CD14-positive monocyte (primary cell): Measurements from ENCODE around the gene ZNF248. TPM values are rescaled to one million over a fixed set of nuclear protein-coding genes. Genes with fewer than 3 reads are reported as not detected.

Experiments used
- DNase-seq, 3 donors: peaks; one replicate each; pipeline ENCODE4 v3.0.0-alpha.2; 2011 to 2022
- H2AFZ ChIP-seq: 2 replicates; pipeline ENCODE4 v1.6.0; 2012; ENCODE audit warnings: mild to moderate bottlenecking, low read depth, low read length, inconsistent platforms; ENCODE audit not compliant: insufficient read depth, poor library complexity, severe bottlenecking
- H3K27ac ChIP-seq, 2 donors: 1 replicate in 1 of 2; 2 replicates in 1 of 2; pipeline ENCODE4 v1.5.1; 2012 to 2013; ENCODE audit warnings: low read length in 2 of 2, control low read depth in 1 of 2, inconsistent platforms in 1 of 2, low read depth in 1 of 2, mild to moderate bottlenecking in 1 of 2
- H3K27me3 ChIP-seq, 2 donors: one replicate each; pipeline versions ENCODE4 v1.6.0 to v1.6.1; 2011 to 2013; ENCODE audit warnings: low read length in 2 of 2; ENCODE audit not compliant: control insufficient read depth in 2 of 2, insufficient read depth in 2 of 2
- H3K36me3 ChIP-seq, 2 donors: replicated peaks in 1 of 2; 1 replicate in 1 of 2; 2 replicates in 1 of 2; pipeline versions ENCODE4 v1.5.1 to v1.6.1; 2012 to 2013; ENCODE audit warnings: low read length in 2 of 2, control low read depth in 1 of 2, inconsistent platforms in 1 of 2, mild to moderate bottlenecking in 1 of 2; ENCODE audit not compliant: insufficient read depth in 2 of 2, control insufficient read depth in 1 of 2
- H3K4me1 ChIP-seq, 2 donors: 1 replicate in 1 of 2; 2 replicates in 1 of 2; pipeline versions ENCODE4 v1.5.1 to v1.6.1; 2012 to 2013; ENCODE audit warnings: low read length in 2 of 2, control low read depth in 1 of 2, inconsistent platforms in 1 of 2, mild to moderate bottlenecking in 1 of 2, moderate library complexity in 1 of 2; ENCODE audit not compliant: insufficient read depth in 2 of 2, control insufficient read depth in 1 of 2
- H3K4me2 ChIP-seq: replicated peaks from 2 replicates; pipeline ENCODE3; 2012; ENCODE audit warnings: low read length, moderate library complexity, mild to moderate bottlenecking; ENCODE audit not compliant: poor library complexity, severe bottlenecking; ENCODE audit errors: extremely low read depth
- H3K4me3 ChIP-seq, 3 experiments: fragments of 200-600 bp in 1 of 3; sonication (generic) in 1 of 3; replicated peaks in 1 of 3; 1 replicate in 2 of 3; 2 replicates in 1 of 3; pipeline ENCODE4 v1.5.1; 2011 to 2013; ENCODE audit warnings: low read length in 3 of 3, mild to moderate bottlenecking in 3 of 3, control low read depth in 2 of 3, low read depth in 2 of 3, inconsistent platforms in 1 of 3, moderate library complexity in 1 of 3
- H3K79me2 ChIP-seq: 2 replicates; pipeline ENCODE4 v1.6.0; 2012; ENCODE audit warnings: mild to moderate bottlenecking, control low read depth, inconsistent platforms, low read length, moderate library complexity; ENCODE audit not compliant: insufficient read depth
- H3K9ac ChIP-seq: 2 replicates; pipeline ENCODE4 v1.6.0; 2017; ENCODE audit warnings: low read length, mild to moderate bottlenecking; ENCODE audit not compliant: insufficient read depth, poor library complexity, severe bottlenecking
- H3K9me3 ChIP-seq, 2 donors: replicated peaks in 1 of 2; 1 replicate in 1 of 2; 2 replicates in 1 of 2; pipeline versions ENCODE4 v1.5.1 to v1.6.1; 2012 to 2013; ENCODE audit warnings: low read length in 2 of 2, control low read depth in 1 of 2; ENCODE audit not compliant: control insufficient read depth in 1 of 2, insufficient read depth in 1 of 2
- H4K20me1 ChIP-seq: 2 replicates; pipeline ENCODE4 v1.6.0; 2012; ENCODE audit warnings: mild to moderate bottlenecking, low read length, control low read depth, moderate library complexity; ENCODE audit not compliant: insufficient read depth
- H3K27ac Mint-ChIP-seq, 7 donors: one replicate each; pipeline ENCODE4 v1.8.0; 2020; ENCODE audit warnings: mild to moderate bottlenecking in 7 of 7, mixed read lengths in 7 of 7, moderate library complexity in 6 of 7, inconsistent platforms in 2 of 7
- H3K27me3 Mint-ChIP-seq, 3 donors: one replicate each; pipeline ENCODE4 v1.8.0; 2021 to 2022; ENCODE audit warnings: low read depth in 3 of 3, mild to moderate bottlenecking in 3 of 3, mixed read lengths in 3 of 3, moderate library complexity in 3 of 3, inconsistent platforms in 1 of 3
- H3K36me3 Mint-ChIP-seq, 2 donors: one replicate each; pipeline ENCODE4 v1.8.0; 2020; ENCODE audit warnings: mixed read lengths in 2 of 2, inconsistent platforms in 1 of 2, mild to moderate bottlenecking in 1 of 2
- H3K4me1 Mint-ChIP-seq: one replicate; pipeline ENCODE4 v1.8.0; 2020; ENCODE audit warnings: mild to moderate bottlenecking, mixed read lengths
- H3K4me3 Mint-ChIP-seq, 2 donors: one replicate each; pipeline ENCODE4 v1.8.0; 2020; ENCODE audit warnings: mild to moderate bottlenecking in 2 of 2, mixed read lengths in 2 of 2, moderate library complexity in 1 of 2
- H3K9me3 Mint-ChIP-seq, 7 donors: one replicate each; pipeline ENCODE4 v1.8.0; 2020 to 2022; ENCODE audit warnings: mixed read lengths in 7 of 7, mild to moderate bottlenecking in 6 of 7, moderate library complexity in 6 of 7, inconsistent platforms in 2 of 7
- CTCF ChIP-seq: fragments of 200-600 bp; IDR thresholded peaks from one replicate; pipeline ENCODE4 v1.8.0; 2022; ENCODE audit warnings: antibody characterized with exemption, mild to moderate bottlenecking
- WGBS: methylation state at CpG from one replicate; pipeline ENCODE4 v1.1.5; 2013; ENCODE audit warnings: missing lambda C conversion rate; ENCODE audit not compliant: insufficient coverage; 5-methylcytosine and 5-hydroxymethylcytosine counted together
- intact Hi-C, 2 donors: fragments of 100-400 bp; cut with micrococcal nuclease; formaldehyde crosslinking; loops; one replicate each; pipeline versions ENCODE4 v1.15.0 to v1.15.1; 2023
- polyA plus RNA-seq, 3 donors: library from polyadenylated mRNA; depleted of rRNA in 1 of 3; unstranded in 2 of 3; stranded (reverse) in 1 of 3; fragments of 300-500 nt in 2 of 3; fragments of >200 nt in 1 of 3; fragmentation: Illumina TruSeq in 2 of 3; gene quantifications; 1 replicate in 2 of 3; 2 replicates in 1 of 3; pipeline ENCODE4 v1.2.3, GENCODE V29; 2012 to 2021

Gene ZNF248
- polyA plus RNA-seq, 3 donors: 0.44 to 2.2 (median 0.94) TPM

GRCh38 chr10:37794305-37794976 is 63.0 kb downstream of the ZNF248 start:
- no peak for TF ChIP-seq CTCF
- no CpG with 5 or more reads among the region's 2 CpGs for WGBS
- Histone ChIP-seq H4K20me1 (no peaks in the 10 kb centered on the region), H2AFZ (no peak overlapping the region), H3K79me2 (no peaks in the 10 kb centered on the region), H3K36me3 (no peaks in the 10 kb centered on the region), H3K4me1 (no peaks in the 10 kb centered on the region), H3K27me3 (no peaks in the 10 kb centered on the region), H3K27ac (no peak overlapping the region), H3K9ac (no peak overlapping the region), H3K9me3 (peaks cover 23 to 31% of the 10 kb centered on the region in 2 donors), H3K4me2 (no peak overlapping the region), H3K4me3 (no peak overlapping the region)
- Mint-ChIP-seq H3K27me3 (peaks cover 0 to 1% (median 0%) of the 10 kb centered on the region in 3 donors), H3K4me1 (no peaks in the 10 kb centered on the region), H3K4me3 (no peak overlapping the region), H3K36me3 (no peaks in the 10 kb centered on the region), H3K27ac (no peak overlapping the region), H3K9me3 (peaks cover 5 to 21% (median 14%) of the 10 kb centered on the region in 7 donors)
- no peak for DNase-seq
- intact Hi-C loops: no loop called here

DNA sequence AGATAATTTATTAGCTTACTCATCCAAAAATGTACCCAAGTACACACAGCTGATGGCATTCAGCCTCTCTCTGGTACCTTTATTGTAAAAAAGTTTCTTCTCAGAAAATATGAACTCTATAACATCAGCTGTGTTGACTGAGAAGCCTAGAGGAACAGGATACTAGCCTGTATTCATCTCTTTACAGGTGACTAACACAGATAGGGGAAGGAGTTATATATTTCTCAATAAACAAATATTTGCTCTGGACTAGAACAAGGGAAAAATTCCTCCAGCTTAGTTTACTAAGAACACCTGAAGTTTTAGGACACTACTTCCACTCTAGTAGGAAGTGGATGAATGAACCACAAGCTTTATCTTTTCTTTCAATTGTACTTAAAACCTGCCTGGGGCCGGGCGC is 67.8 kb downstream of the ZNF248 start:
- no peak for TF ChIP-seq CTCF
- DNase-seq: no peak
- no CpG with 5 or more reads among the region's 2 CpGs for WGBS
- no peak overlapping the region for H3K4me3 ChIP-seq
- Mint-ChIP-seq H3K9me3 (peaks cover 9 to 35% (median 23%) of the 10 kb centered on the region in 7 donors), H3K4me3 (no peak overlapping the region), H3K27ac (no peak overlapping the region), H3K4me1 (no peaks in the 10 kb centered on the region), H3K36me3 (no peaks in the 10 kb centered on the region), H3K27me3 (peaks cover 0 to 1% (median 0%) of the 10 kb centered on the region in 3 donors)
- no peaks in the 10 kb centered on the region for H3K4me1 ChIP-seq
- peaks cover 36 to 41% of the 10 kb centered on the region in 2 donors for H3K9me3 ChIP-seq
- H3K79me2 ChIP-seq: no peaks in the 10 kb centered on the region
- H4K20me1 ChIP-seq: no peaks in the 10 kb centered on the region
- H3K27me3 ChIP-seq: no peaks in the 10 kb centered on the region
- no peak overlapping the region for H3K4me2 ChIP-seq
- intact Hi-C loops: no loop called here
- no peak overlapping the region for H2AFZ ChIP-seq
- no peak overlapping the region for H3K27ac ChIP-seq
- no peaks in the 10 kb centered on the region for H3K36me3 ChIP-seq
- H3K9ac ChIP-seq: no peak overlapping the region
